RWPE2 (cell line): ENCODE results near the gene APOBR.

ENCODE experiments used
- ATAC-seq: fragments of 200-7000 bp; cut with Tn5 transposase; 3 replicates; pipeline ENCODE4 v1.9.1; 2021; ENCODE audit warnings: low read depth
- DNase-seq: peaks from one replicate; pipeline ENCODE4 v3.0.0-alpha.2; 2020; ENCODE audit warnings: low spot score
- H3K27ac ChIP-seq: fragments of 450-650 bp; 2 replicates; pipeline ENCODE4 v1.5.1; 2017; ENCODE audit warnings: mild to moderate bottlenecking; ENCODE audit not compliant: poor library complexity, severe bottlenecking
- H3K27me3 ChIP-seq: fragments of 250-450 bp; sonication (Bioruptor Pico); 2 replicates; pipeline ENCODE4 v1.5.1; 2021; ENCODE audit warnings: mild to moderate bottlenecking, moderate library complexity; ENCODE audit not compliant: insufficient read depth, poor library complexity, severe bottlenecking
- H3K36me3 ChIP-seq: fragments of 250-450 bp; sonication (Bioruptor Pico); 2 replicates; pipeline ENCODE4 v1.5.1; 2020; ENCODE audit warnings: low read depth, mild to moderate bottlenecking, moderate library complexity
- H3K4me1 ChIP-seq: fragments of 250-450 bp; sonication (Bioruptor Pico); 2 replicates; pipeline ENCODE4 v1.5.1; 2021; ENCODE audit warnings: mild to moderate bottlenecking, moderate library complexity; ENCODE audit not compliant: insufficient read depth, poor library complexity, severe bottlenecking
- H3K4me3 ChIP-seq: fragments of 250-450 bp; sonication (Bioruptor Pico); 2 replicates; pipeline ENCODE4 v1.5.1; 2021; ENCODE audit warnings: mild to moderate bottlenecking, moderate library complexity; ENCODE audit not compliant: severe bottlenecking
- H3K9me3 ChIP-seq: fragments of 250-450 bp; sonication (Bioruptor Pico); 2 replicates; pipeline ENCODE4 v1.5.1; 2021; ENCODE audit warnings: mild to moderate bottlenecking, moderate library complexity; ENCODE audit not compliant: severe bottlenecking
- CTCF ChIP-seq: fragments of 450-650 bp; IDR thresholded peaks from one replicate; pipeline ENCODE4 v1.5.1; 2017; ENCODE audit warnings: mild to moderate bottlenecking, moderate library complexity; ENCODE audit not compliant: poor library complexity, severe bottlenecking

The APOBR gene

DNA sequence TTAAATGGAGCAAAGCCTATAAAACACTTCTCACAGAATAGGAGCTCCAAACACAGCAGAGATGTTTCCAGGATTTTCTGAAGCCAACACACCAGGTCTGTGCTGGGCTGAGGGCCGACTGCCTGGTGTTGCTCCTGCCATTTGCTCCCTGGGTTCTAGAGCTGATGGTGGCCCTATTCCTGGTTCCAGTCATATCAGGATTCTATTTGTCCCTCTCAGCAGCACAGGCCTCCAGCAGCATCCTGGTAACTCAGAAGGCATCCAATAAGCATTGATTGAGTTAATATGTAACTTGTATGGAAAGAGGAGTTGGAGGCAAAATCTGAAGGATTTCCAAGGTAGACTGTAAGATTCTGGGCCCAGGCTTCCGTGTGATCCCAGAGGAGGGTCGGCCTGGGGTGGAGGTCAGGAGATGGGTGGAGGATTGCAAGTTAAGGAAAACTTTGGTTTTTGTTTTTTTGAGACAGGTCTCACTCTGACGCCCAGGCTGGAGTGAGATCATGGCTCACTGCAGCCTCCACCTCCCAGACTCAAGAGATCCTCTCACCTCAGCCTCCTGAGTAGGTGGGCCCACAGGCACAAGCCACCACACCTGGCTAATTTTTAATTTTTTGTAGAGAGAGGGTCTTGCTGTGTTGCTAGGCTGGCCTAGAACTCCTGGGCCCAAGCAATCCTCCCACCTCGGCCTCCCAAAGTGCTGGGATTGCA is 38.7 kb downstream of the APOBR start:
- no peak overlapping the region for H3K27ac ChIP-seq
- no peak for TF ChIP-seq CTCF
- no peaks in the 10 kb centered on the region for H3K9me3 ChIP-seq
- peaks cover 7% of the 10 kb centered on the region for H3K4me1 ChIP-seq
- H3K4me3 ChIP-seq, result no peak overlapping the region
- no peaks in the 10 kb centered on the region for H3K36me3 ChIP-seq
- no peaks in the 10 kb centered on the region for H3K27me3 ChIP-seq
- DNase-seq, result no peak
- no peak for ATAC-seq

GRCh38 chr16:28534542-28535373 is 40.3 kb downstream of the APOBR start:
- no peak for DNase-seq
- Histone ChIP-seq H3K27me3 (no peaks in the 10 kb centered on the region), H3K36me3 (no peaks in the 10 kb centered on the region), H3K4me1 (peaks cover 13% of the 10 kb centered on the region), H3K9me3 (no peaks in the 10 kb centered on the region), H3K27ac (no peak overlapping the region), H3K4me3 (no peak overlapping the region)
- TF ChIP-seq CTCF, result no peak
- no peak for ATAC-seq

DNA sequence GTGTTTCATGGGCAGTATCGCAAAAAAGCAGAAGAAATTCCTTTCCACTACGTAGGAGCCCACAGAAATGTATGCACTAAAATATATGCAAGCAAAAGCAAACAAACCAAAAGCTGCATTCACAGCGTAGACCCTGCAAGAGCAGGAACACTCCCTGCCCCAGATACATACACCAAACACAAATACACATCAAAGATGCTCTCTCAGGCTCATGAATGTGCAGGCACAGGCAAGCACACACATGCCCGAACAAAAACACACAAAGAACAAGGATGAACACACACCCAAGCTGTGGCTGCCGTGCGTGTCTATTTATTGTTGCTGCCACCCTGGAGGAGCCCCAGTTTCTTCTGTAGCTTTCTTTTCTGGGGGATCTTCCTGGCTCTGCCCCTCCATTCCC is 42.6 kb downstream of the APOBR start:
- ATAC-seq, result peak; percentile 63

DNA sequence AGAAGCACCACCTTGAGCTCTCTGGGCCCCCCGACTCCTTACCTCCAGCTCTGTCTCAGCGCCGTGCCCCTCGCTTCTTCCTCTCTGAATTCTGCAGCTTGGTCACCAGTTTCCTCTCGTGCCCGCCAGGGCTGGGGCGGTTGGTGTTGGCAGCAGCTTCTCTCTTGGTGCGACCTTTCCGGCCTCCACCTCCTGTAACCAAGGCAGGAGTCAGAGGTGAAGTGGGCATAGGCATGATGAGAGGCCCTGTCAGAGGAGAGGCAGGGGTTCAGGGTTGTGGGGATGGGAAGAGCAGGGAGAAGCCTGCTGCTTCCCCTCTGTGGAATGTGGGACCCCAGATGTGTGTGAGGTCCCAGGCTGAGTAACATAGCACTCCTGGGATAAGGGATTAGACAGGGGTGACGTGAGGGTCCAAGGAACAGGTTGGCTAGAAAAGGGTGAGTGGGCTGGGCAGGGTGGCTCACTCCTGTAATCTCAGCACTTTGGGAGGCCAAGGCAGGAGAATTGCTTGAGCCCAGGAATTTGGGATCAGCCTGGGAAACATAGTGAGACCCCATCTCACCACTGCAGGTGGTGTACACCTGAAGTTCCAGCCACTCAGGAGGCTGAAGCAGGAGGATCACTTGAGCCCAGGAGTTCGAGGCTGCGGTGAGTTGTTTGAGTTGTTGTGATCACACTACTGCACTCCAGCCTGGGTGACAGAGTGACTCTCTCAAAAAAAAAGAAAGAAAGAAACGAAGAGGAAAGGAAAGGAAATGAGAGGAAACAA is 43.7 kb downstream of the APOBR start:
- no peak for TF ChIP-seq CTCF
- Histone ChIP-seq H3K4me1 (peaks cover 14% of the 10 kb centered on the region), H3K27ac (no peak overlapping the region), H3K36me3 (no peaks in the 10 kb centered on the region), H3K27me3 (no peaks in the 10 kb centered on the region), H3K9me3 (no peaks in the 10 kb centered on the region), H3K4me3 (peak overlapping the region; percentile 22)
- DNase-seq, result no peak
- ATAC-seq, result no peak

More for the DNA sequence above, 42.6 kb downstream of the APOBR start:
- H3K36me3 ChIP-seq, result no peaks in the 10 kb centered on the region
- H3K9me3 ChIP-seq, result no peaks in the 10 kb centered on the region
- H3K27ac ChIP-seq, result no peak overlapping the region
- H3K27me3 ChIP-seq, result no peaks in the 10 kb centered on the region
- TF ChIP-seq CTCF, result no peak
- peaks cover 13% of the 10 kb centered on the region for H3K4me1 ChIP-seq
- DNase-seq, result no peak
- H3K4me3 ChIP-seq, result no peak overlapping the region
